Prostate gland (tissue), 2 donors: ENCODE results near the gene TIMP3.

ENCODE experiments used
- CTCF ChIP-seq, 4 experiments: fragments of 200-600 bp in 2 of 4; fragments of 450-650 bp in 2 of 4; sonication (generic) in 2 of 4; IDR thresholded peaks; 1 replicate in 3 of 4; 2 replicates in 1 of 4; pipeline ENCODE4 v1.5.1; 2016 to 2019; ENCODE audit warnings: antibody characterized with exemption in 4 of 4, mild to moderate bottlenecking in 2 of 4, moderate library complexity in 2 of 4
- POLR2A ChIP-seq: fragments of 450-650 bp; IDR thresholded peaks from one replicate; pipeline ENCODE4 v1.6.1; 2016; ENCODE audit warnings: antibody characterized with exemption, mild to moderate bottlenecking
- POLR2AphosphoS5 ChIP-seq: sonication (generic); formaldehyde crosslinking; IDR thresholded peaks from one replicate; pipeline ENCODE4 v1.6.1; 2017; ENCODE audit warnings: antibody characterized with exemption

- TF ChIP-seq CTCF (IDR thresholded peaks at IDR 0.05) (no peak), POLR2A (no peak), POLR2AphosphoS5 (no peak)
Measured at GRCh38 chr22:32806296-32806695, 4.8 kb downstream of the TIMP3 start.
